AG04450 (cell line): Measurements from ENCODE around the gene TRIM66. TPM values are rescaled to one million over a fixed set of nuclear protein-coding genes. Genes with fewer than 3 reads are reported as not detected.

ENCODE experiments used
- CTCF ChIA-PET: fragments of 300-600, 350-600 bp; formaldehyde crosslinking; extraction: SDS; loops from one replicate; lab custom pipeline; 2022; ENCODE audit warnings: antibody characterized with exemption, inconsistent platforms; lab: Charles Lee
- POLR2A ChIA-PET: fragments of 350-600 bp; formaldehyde crosslinking; extraction: SDS; loops from one replicate; lab custom pipeline; 2021; ENCODE audit warnings: antibody characterized with exemption, inconsistent platforms; lab: Yijun Ruan, JAX
- DNase-seq: peaks from one replicate; pipeline ENCODE4 v3.0.0-alpha.2; 2011; ENCODE audit warnings: low read depth, low spot score
- H3K27ac ChIP-seq: one replicate; pipeline ENCODE4 v1.5.1; 2012; ENCODE audit warnings: low read depth, low read length, control low read depth
- H3K27me3 ChIP-seq: one replicate; pipeline ENCODE4 v1.6.0; 2012; ENCODE audit warnings: low read length; ENCODE audit not compliant: control insufficient read depth, insufficient read depth
- H3K4me3 ChIP-seq: 2 replicates; pipeline ENCODE4 v1.5.1; 2011; ENCODE audit warnings: mild to moderate bottlenecking, low read depth, low read length, control low read depth
- H3K9me3 ChIP-seq: 2 replicates; pipeline ENCODE4 v1.5.1; 2012; ENCODE audit warnings: low read length; ENCODE audit not compliant: control insufficient read depth, insufficient read depth
- polyA plus RNA-seq: library from polyadenylated mRNA; depleted of rRNA; stranded (reverse); fragments of >200 nt; gene quantifications from 2 replicates; pipeline ENCODE4 v1.2.3, GENCODE V29; 2011
- TF ChIP-seq, protein P1 (sequence below): IDR thresholded peaks from 2 replicates; pipeline ENCODE4 v1.5.1; 2011; ENCODE audit warnings: low read depth, low read length, control low read depth, inconsistent platforms

TRIM66 gene
- polyA plus RNA-seq, 1 experiment: 6.3 TPM

DNA sequence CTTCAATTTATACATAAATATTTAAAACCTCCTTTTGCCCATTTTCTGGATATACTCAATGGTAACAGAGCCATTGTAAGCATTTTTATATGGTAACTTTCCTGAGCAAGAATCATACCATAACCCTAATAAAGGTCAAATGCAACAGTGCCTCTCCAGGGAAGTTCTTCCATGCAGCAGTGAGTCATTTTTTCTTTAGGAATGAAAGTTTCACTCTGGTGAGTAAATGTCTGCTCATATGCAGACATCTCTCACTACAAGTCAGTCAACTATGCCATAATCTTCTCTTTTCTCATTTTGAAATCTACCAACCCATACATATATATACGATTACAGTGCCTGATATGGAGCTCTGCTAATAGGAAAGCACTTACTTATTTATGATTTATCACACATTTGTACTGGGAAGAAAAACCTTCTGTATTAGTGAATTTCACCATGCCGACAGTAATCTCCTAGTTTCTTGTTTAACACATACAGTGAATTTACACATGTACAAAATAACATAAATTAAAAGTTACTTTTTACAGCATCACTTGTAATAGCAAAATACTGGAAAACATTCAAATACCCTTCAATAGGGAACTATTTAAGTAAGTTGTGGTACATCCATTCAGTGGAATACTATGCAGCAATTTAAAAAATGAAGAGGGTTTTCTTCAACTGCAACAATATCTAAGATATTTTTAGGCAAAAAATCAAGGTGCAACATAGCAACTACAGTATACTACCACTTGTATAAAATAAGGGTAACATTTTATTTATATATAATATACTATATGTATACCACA, 104.5 kb downstream of the TRIM66 start:
- no peak overlapping the region for H3K27ac ChIP-seq
- POLR2A ChIA-PET: no interaction called here
- DNase-seq: no peak
- no peaks in the 10 kb centered on the region for H3K27me3 ChIP-seq
- TF ChIP-seq, protein P1, sequence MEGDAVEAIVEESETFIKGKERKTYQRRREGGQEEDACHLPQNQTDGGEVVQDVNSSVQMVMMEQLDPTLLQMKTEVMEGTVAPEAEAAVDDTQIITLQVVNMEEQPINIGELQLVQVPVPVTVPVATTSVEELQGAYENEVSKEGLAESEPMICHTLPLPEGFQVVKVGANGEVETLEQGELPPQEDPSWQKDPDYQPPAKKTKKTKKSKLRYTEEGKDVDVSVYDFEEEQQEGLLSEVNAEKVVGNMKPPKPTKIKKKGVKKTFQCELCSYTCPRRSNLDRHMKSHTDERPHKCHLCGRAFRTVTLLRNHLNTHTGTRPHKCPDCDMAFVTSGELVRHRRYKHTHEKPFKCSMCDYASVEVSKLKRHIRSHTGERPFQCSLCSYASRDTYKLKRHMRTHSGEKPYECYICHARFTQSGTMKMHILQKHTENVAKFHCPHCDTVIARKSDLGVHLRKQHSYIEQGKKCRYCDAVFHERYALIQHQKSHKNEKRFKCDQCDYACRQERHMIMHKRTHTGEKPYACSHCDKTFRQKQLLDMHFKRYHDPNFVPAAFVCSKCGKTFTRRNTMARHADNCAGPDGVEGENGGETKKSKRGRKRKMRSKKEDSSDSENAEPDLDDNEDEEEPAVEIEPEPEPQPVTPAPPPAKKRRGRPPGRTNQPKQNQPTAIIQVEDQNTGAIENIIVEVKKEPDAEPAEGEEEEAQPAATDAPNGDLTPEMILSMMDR: no peak
- CTCF ChIA-PET: interaction anchor here (0.9 to 1.8 kb wide), 2 partner anchors 11 to 385 kb away, joined by 3 to 13 read pairs; no protein-coding TSS in a partner anchor
- H3K9me3 ChIP-seq: no peaks in the 10 kb centered on the region
- H3K4me3 ChIP-seq: no peak overlapping the region

DNA sequence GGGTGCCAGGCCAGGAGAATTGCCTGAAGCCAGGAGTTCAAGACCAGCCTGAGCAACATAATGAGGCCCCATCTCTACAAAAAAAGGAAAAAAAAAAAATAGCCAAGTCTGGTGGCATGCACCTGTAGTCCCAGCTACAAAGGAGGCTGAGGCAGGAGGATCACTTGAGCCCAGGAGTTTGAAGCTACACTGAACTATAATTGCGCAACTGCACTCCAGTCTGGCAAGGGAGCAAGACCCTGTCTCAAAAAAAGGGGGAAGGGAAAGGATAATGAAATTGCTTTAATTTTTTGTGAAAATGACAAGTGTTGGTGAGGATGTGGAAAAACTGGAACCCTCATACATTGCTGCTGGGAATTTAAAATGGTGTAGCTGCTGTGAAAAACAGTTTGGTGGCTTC, 107.7 kb downstream of the TRIM66 start:
- no peak overlapping the region for H3K4me3 ChIP-seq
- POLR2A ChIA-PET: no interaction called here
- TF ChIP-seq, protein P1: no peak
- no peak for DNase-seq
- no peak overlapping the region for H3K27ac ChIP-seq
- no peaks in the 10 kb centered on the region for H3K27me3 ChIP-seq
- CTCF ChIA-PET: no interaction called here
- H3K9me3 ChIP-seq: no peaks in the 10 kb centered on the region

DNA sequence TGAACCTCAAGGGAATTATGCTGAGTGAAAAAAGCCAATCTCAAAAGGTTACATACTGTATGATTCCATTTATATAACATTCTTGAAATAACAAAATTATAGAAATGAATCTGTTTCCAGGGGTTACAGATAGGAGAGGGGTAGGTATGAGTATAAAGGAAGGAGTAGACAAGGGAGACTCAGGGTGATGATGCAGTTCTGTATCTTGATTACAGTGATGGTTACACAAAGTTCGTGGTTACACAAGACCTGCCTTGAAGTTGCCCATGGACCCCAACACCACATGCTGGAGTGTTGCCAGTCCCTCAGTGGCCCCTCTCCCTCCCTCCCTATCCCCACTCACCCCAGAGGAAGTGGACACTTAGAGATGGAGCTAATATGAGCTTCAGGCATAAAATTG, 108.7 kb downstream of the TRIM66 start:
- Histone ChIP-seq H3K4me3 (no peak overlapping the region), H3K27ac (no peak overlapping the region), H3K27me3 (no peaks in the 10 kb centered on the region), H3K9me3 (no peaks in the 10 kb centered on the region)
- POLR2A ChIA-PET: no interaction called here
- DNase-seq: no peak
- CTCF ChIA-PET: no interaction called here
- TF ChIP-seq, protein P1: no peak

DNA sequence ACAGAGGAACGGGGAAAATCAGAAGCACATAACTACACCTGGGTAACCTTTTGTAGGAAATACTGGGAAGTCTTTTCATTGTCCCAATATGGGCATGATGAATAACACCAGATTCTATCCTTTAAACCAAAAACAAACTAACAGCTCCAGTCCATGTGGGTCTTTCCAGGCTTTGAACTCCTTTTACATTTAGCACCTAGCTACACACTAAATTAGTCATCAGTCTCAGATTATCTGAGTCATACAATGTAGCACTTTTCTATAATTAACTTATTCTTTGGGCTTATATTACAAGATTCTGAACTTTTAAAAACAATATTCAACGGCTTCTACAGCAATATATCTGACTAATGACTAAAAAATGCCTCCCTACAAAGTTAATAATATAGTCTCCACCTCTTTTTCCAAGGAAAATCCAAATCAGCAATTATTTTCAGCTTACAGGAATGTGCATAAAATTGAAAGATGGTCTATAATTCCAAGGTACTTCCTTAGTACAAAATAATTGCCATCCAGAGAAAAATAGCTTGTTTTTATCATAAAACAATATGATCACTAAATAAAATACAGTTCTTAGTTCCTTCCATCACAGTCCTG, 114.8 kb downstream of the TRIM66 start:
- no peak overlapping the region for H3K4me3 ChIP-seq
- POLR2A ChIA-PET: interaction anchor here (1.1 to 1.5 kb wide), 2 partner anchors 121 to 304 kb away, joined by 3 read pairs; partner anchors contain the start of gene LMO1
- TF ChIP-seq, protein P1: no peak
- no peaks in the 10 kb centered on the region for H3K9me3 ChIP-seq
- no peak overlapping the region for H3K27ac ChIP-seq
- DNase-seq: no peak
- H3K27me3 ChIP-seq: no peaks in the 10 kb centered on the region
- CTCF ChIA-PET: interaction anchor here (0.7 to 5.2 kb wide), 25 partner anchors 9 to 561 kb away, joined by 3 to 69 read pairs (median 4); partner anchors contain the start of gene LMO1
